ENCODE data around the gene ZSCAN12. TPM values are rescaled to one million over a fixed set of nuclear protein-coding genes. Genes with fewer than 3 reads are reported as not detected.

The ZSCAN12 gene
- total and polyA plus RNA-seq, 2 of the 13 experiments (the other 11 are each of a cell fraction or from before 2014, with no cell fraction given): 2.8 to 8.9 TPM

- peak; percentile 67 for TF ChIP-seq MED1 (CRISPR knock-in tag; IDR thresholded peaks at IDR 0.05)
- no peak for TF ChIP-seq NCOR1 (IDR thresholded peaks at IDR 0.05; ENCODE audit: borderline replicate concordance, low read length)
- peak; percentile 46; the same call in 1 of the 2 replicates for TF ChIP-seq HDAC2 (CRISPR knock-in tag; IDR thresholded peaks at IDR 0.05)
- peak; percentile 78 for TF ChIP-seq HOMEZ (CRISPR knock-in tag; IDR thresholded peaks at IDR 0.05; ENCODE audit: low read depth)
- TF ChIP-seq GABPA (IDR thresholded peaks at IDR 0.05; ENCODE audit: low read depth, low read length): peak; percentile 58
- TF ChIP-seq GABPA (CRISPR knock-in tag; IDR thresholded peaks at IDR 0.05; ENCODE audit: low read depth): peak; percentile 83
- TF ChIP-seq ZNF263 (CRISPR knock-in tag; IDR thresholded peaks at IDR 0.05): peak; percentile 63
- no peak for TF ChIP-seq PHB2 (IDR thresholded peaks at IDR 0.05; ENCODE audit: partially characterized antibody)
- 0 out of 2 replicates have a peak, but pooled peaks have one; percentile 36 for TF ChIP-seq ZSCAN20 (CRISPR knock-in tag; IDR thresholded peaks at IDR 0.05; ENCODE audit: borderline replicate concordance)
- no peak; the same call in 1 of the 2 replicates for TF ChIP-seq ZBED4 (CRISPR knock-in tag; IDR thresholded peaks at IDR 0.05; ENCODE audit: borderline replicate concordance)
- TF ChIP-seq CREBL2 (CRISPR knock-in tag; IDR thresholded peaks at IDR 0.05; ENCODE audit: borderline replicate concordance): no peak
- peak; percentile 29 to 34; a peak in 2 of 4 replicates for TF ChIP-seq NR2F1 (CRISPR knock-in tag; IDR thresholded peaks at IDR 0.05)
- TF ChIP-seq MLX (CRISPR knock-in tag; IDR thresholded peaks at IDR 0.05): peak; percentile 11; the same call in 1 of the 2 replicates
- peak; percentile 76; the same call in 1 of the 2 replicates for TF ChIP-seq FOXJ3 (CRISPR knock-in tag; IDR thresholded peaks at IDR 0.05; ENCODE audit: borderline replicate concordance)
- peak; percentile 51 for TF ChIP-seq RARA (CRISPR knock-in tag; IDR thresholded peaks at IDR 0.05)
- peak; percentile 18; the same call in 1 of the 2 replicates for TF ChIP-seq SIN3A (IDR thresholded peaks at IDR 0.05; ENCODE audit: borderline replicate concordance, low read depth, low read length)
- TF ChIP-seq HNRNPUL1 (IDR thresholded peaks at IDR 0.05; ENCODE audit: low read depth, low read length): no peak
- 0 out of 2 replicates have a peak, but pooled peaks have one; percentile 36 for TF ChIP-seq PPARG (CRISPR knock-in tag; conservative IDR thresholded peaks at IDR 0.05)
- peak; percentile 14; the same call in 1 of the 2 replicates for TF ChIP-seq ZNF280D (CRISPR knock-in tag; IDR thresholded peaks at IDR 0.05)
- no peak for TF ChIP-seq HMGA1 (CRISPR knock-in tag; conservative IDR thresholded peaks at IDR 0.05)
These were observed 63.8 kb downstream of the ZSCAN12 start, which contains the start of gene ZSCAN31 (continued) for GRCh38 chr6:28335564-28336283.

Measured in HepG2 (cell line).